H1 (cell line): ENCODE measurements around the gene DNAI1. TPM values are rescaled to one million over a fixed set of nuclear protein-coding genes. Genes with fewer than 3 reads are reported as not detected.

Experiments
- BCL11A ChIP-seq, 2 experiments: IDR thresholded peaks; one replicate each; pipeline ENCODE4 v1.6.1; 2011; ENCODE audit warnings: low read depth in 2 of 2, low read length in 2 of 2, mild to moderate bottlenecking in 2 of 2
- CREB1 ChIP-seq: IDR thresholded peaks from 2 replicates; pipeline ENCODE4 v1.6.1; 2012; ENCODE audit warnings: inconsistent platforms
- SAP30 ChIP-seq: fragments of 300-600 bp; sonication (generic); IDR thresholded peaks from 2 replicates; pipeline ENCODE4 v1.7.1; 2012; ENCODE audit warnings: low read length, moderate library complexity, mild to moderate bottlenecking, inconsistent platforms; ENCODE audit not compliant: insufficient read depth, insufficient replicate concordance
- SRF ChIP-seq: IDR thresholded peaks from 2 replicates; pipeline ENCODE4 v1.6.1; 2011; ENCODE audit warnings: mild to moderate bottlenecking, low read depth, low read length, moderate library complexity
- polyA plus RNA-seq, 7 experiments: library from polyadenylated mRNA; depleted of rRNA in 3 of 7; stranded (reverse) in 5 of 7; unstranded in 2 of 7; fragments of >200 nt in 5 of 7; fragments of 200-250 nt in 2 of 7; gene quantifications; 1 replicate in 5 of 7; 2 replicates in 1 of 7; 4 replicates in 1 of 7; pipeline versions ENCODE4 v1.2.1 to v1.2.3, GENCODE V29; 2011 to 2013; ENCODE audit warnings: missing spikeins in 2 of 7, mixed read lengths in 2 of 7
- total RNA-seq: library from RNA; stranded (reverse); fragmentation: NEBNext Ultra II Directional; extraction: Animal tissue kit (Norgen Biotek cat#: 25700); gene quantifications from 2 replicates; pipeline ENCODE4 v1.2.1, GENCODE V29; 2021

DNAI1 gene
- total and polyA plus RNA-seq, 2 of the 8 experiments (the other 6 are each of a cell fraction or from before 2014, with no cell fraction given): 0.37 to 0.54 TPM

- no peak for TF ChIP-seq SRF
- no peak for TF ChIP-seq BCL11A (IDR thresholded peaks at IDR 0.05; ENCODE audit: low read depth in 2 of 2, low read length in 2 of 2)
- no peak for TF ChIP-seq CREB1
- no peak for TF ChIP-seq SAP30
Measured at GRCh38 chr9:34463098-34463900, 4.7 kb downstream of the DNAI1 start (continued).
